GM23338 (cell line): ENCODE measurements around the gene MBNL3. TPM values are rescaled to one million over a fixed set of nuclear protein-coding genes. Genes with fewer than 3 reads are reported as not detected.

Experiments used
- ATAC-seq: fragments of 200-7000 bp; cut with Tn5 transposase; 3 replicates; pipeline ENCODE4 v1.9.1; 2020
- DNase-seq: peaks from one replicate; pipeline ENCODE4 v3.0.0-alpha.2; 2015; ENCODE audit warnings: low spot score
- H2AFZ ChIP-seq: fragments of 200-600 bp; sonication (generic); 2 replicates; pipeline ENCODE4 v1.8.0; 2016; ENCODE audit warnings: antibody characterized with exemption, mild to moderate bottlenecking, moderate library complexity
- H3F3A ChIP-seq: fragments of 200-600 bp; sonication (generic); replicated peaks from 2 replicates; pipeline ENCODE4 v1.8.0; 2017; ENCODE audit warnings: antibody characterized with exemption, mixed run types, low read depth
- H3K27ac ChIP-seq: fragments of 200-600 bp; sonication (generic); 2 replicates; pipeline ENCODE4 v1.6.1; 2016; ENCODE audit warnings: low read depth
- H3K27me3 ChIP-seq: fragments of 200-600 bp; sonication (generic); 2 replicates; pipeline ENCODE4 v1.8.0; 2016; ENCODE audit warnings: mild to moderate bottlenecking, mixed run types, moderate library complexity; ENCODE audit not compliant: insufficient read depth
- H3K36me3 ChIP-seq: fragments of 200-600 bp; sonication (generic); 2 replicates; pipeline ENCODE4 v1.8.0; 2016; ENCODE audit warnings: mild to moderate bottlenecking; ENCODE audit not compliant: insufficient read depth
- H3K4me1 ChIP-seq: fragments of 200-600 bp; sonication (generic); 2 replicates; pipeline ENCODE4 v1.8.0; 2016; ENCODE audit warnings: mild to moderate bottlenecking, moderate library complexity; ENCODE audit not compliant: insufficient read depth
- H3K4me2 ChIP-seq: fragments of 200-600 bp; sonication (generic); 2 replicates; pipeline ENCODE4 v1.7.1; 2017; ENCODE audit warnings: mixed run types
- H3K4me3 ChIP-seq: fragments of 200-600 bp; sonication (generic); 2 replicates; pipeline ENCODE4 v1.6.1; 2016; ENCODE audit warnings: mixed run types
- H3K79me2 ChIP-seq: fragments of 200-600 bp; sonication (generic); replicated peaks from 2 replicates; pipeline ENCODE4 v1.8.0; 2017; ENCODE audit warnings: mild to moderate bottlenecking; ENCODE audit not compliant: insufficient read depth
- H3K9me2 ChIP-seq: fragments of 200-600 bp; sonication (generic); 2 replicates; pipeline ENCODE4 v1.8.0; 2017; ENCODE audit not compliant: insufficient read depth
- H4K20me1 ChIP-seq: fragments of 200-600 bp; sonication (generic); replicated peaks from 2 replicates; pipeline ENCODE4 v1.8.0; 2017; ENCODE audit warnings: mild to moderate bottlenecking; ENCODE audit not compliant: insufficient read depth
- H3K27ac Mint-ChIP-seq: 2 replicates; pipeline ENCODE4 v1.8.0; 2020; ENCODE audit warnings: inconsistent platforms, mild to moderate bottlenecking, moderate library complexity, mixed read lengths
- H3K27me3 Mint-ChIP-seq: 3 replicates; pipeline ENCODE4 v1.8.0; 2022; ENCODE audit warnings: low read depth, mild to moderate bottlenecking, moderate library complexity, mixed read lengths, inconsistent platforms; ENCODE audit not compliant: insufficient read depth, poor library complexity
- H3K36me3 Mint-ChIP-seq: 3 replicates; pipeline ENCODE4 v1.8.0; 2021; ENCODE audit warnings: low read depth, mild to moderate bottlenecking, inconsistent platforms, moderate library complexity, mixed read lengths
- H3K4me1 Mint-ChIP-seq: 3 replicates; pipeline ENCODE4 v1.8.0; 2020; ENCODE audit warnings: mild to moderate bottlenecking, inconsistent platforms, mixed read lengths
- H3K4me3 Mint-ChIP-seq: 3 replicates; pipeline ENCODE4 v1.8.0; 2021; ENCODE audit warnings: moderate library complexity, mild to moderate bottlenecking, inconsistent platforms, mixed read lengths
- H3K9me3 Mint-ChIP-seq: 3 replicates; pipeline ENCODE4 v1.8.0; 2020; ENCODE audit warnings: moderate library complexity, mild to moderate bottlenecking, inconsistent platforms, mixed read lengths
- CREB1 ChIP-seq: fragments of 250-450 bp; sonication (Bioruptor Pico); IDR thresholded peaks from 2 replicates; pipeline ENCODE4 v1.5.0; 2020; ENCODE audit warnings: low read depth, mild to moderate bottlenecking, moderate library complexity
- EZH2 ChIP-seq: fragments of 200-600 bp; sonication (generic); IDR thresholded peaks from one replicate; pipeline ENCODE4 v1.8.0; 2017; ENCODE audit warnings: antibody characterized with exemption, mild to moderate bottlenecking, low read depth; ENCODE audit not compliant: unreplicated experiment
- NANOG ChIP-seq: IDR thresholded peaks from 2 replicates; pipeline ENCODE4 v1.6.1; 2016; ENCODE audit warnings: antibody characterized with exemption, borderline replicate concordance
- POLR2AphosphoS5 ChIP-seq: IDR thresholded peaks from 2 replicates; pipeline ENCODE4 v1.6.1; 2016; ENCODE audit warnings: antibody characterized with exemption, low read depth
- STAT1 ChIP-seq: IDR thresholded peaks from one replicate; pipeline ENCODE4 v1.6.1; 2016; ENCODE audit warnings: antibody characterized with exemption; ENCODE audit not compliant: unreplicated experiment
- ZNF331 ChIP-seq: fragments of 250-450 bp; sonication (Bioruptor Pico); IDR thresholded peaks from 2 replicates; pipeline ENCODE4 v1.5.0; 2020; ENCODE audit warnings: low read depth, mild to moderate bottlenecking, moderate library complexity
- polyA plus RNA-seq: library from polyadenylated mRNA; unstranded; fragments of >200 nt; fragmentation: Nextera tagmentation; extraction: Ambion mirVana; gene quantifications from 2 replicates; pipeline ENCODE4 v1.2.1, GENCODE V29; 2016
- total RNA-seq: library from RNA; depleted of rRNA; stranded (reverse); fragments of >200 nt; shearing (Covaris generic); gene quantifications from 2 replicates; pipeline ENCODE4 v1.2.3, GENCODE V29; 2014
- TF ChIP-seq, protein P1 (sequence below): IDR thresholded peaks from one replicate; pipeline ENCODE4 v1.6.1; 2018; ENCODE audit warnings: antibody characterized with exemption; ENCODE audit not compliant: unreplicated experiment
- TF ChIP-seq, protein P2 (sequence below): fragments of 250-450 bp; sonication (Bioruptor Pico); IDR thresholded peaks from 2 replicates; pipeline ENCODE4 v1.5.0; 2020; ENCODE audit warnings: mild to moderate bottlenecking, moderate library complexity
- TF ChIP-seq, protein P3 (sequence below): IDR thresholded peaks from 2 replicates; pipeline ENCODE4 v1.6.1; 2016; ENCODE audit warnings: antibody characterized with exemption
- TF ChIP-seq, protein P4 (sequence below), 2 experiments: fragments of 200-600 bp in 1 of 2; sonication (generic) in 1 of 2; conservative IDR thresholded peaks; 2 replicates each; pipeline versions ENCODE4 v1.5.1 to v1.6.1; 2016 to 2017; ENCODE audit warnings: antibody characterized with exemption in 2 of 2, low read depth in 2 of 2, mild to moderate bottlenecking in 2 of 2, moderate library complexity in 1 of 2

Gene MBNL3
- total and polyA plus RNA-seq, 2 experiments from 2014 or later: 2.3 to 2.4 TPM

DNA sequence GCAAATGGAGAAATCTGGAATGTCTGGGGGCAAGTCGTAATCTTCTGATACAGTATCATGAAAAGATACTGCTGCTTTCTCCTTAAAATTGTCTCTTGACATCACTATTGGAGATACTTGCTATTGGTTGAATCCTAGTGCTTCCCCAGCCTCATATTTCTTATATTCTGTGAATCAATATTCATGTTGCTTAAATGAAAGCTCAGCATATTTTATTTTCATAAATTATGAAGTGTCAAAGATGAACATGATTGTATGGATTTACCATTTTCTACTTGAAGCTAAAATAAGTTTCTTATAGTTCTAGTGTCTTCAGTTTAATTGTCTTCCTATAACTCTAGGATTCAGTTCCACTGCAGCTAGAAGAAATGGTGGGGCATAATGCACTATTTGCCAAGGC is 29.6 kb upstream of the MBNL3 start:
- H3K36me3 Mint-ChIP-seq: no peaks in the 10 kb centered on the region
- no peak for TF ChIP-seq NANOG

DNA sequence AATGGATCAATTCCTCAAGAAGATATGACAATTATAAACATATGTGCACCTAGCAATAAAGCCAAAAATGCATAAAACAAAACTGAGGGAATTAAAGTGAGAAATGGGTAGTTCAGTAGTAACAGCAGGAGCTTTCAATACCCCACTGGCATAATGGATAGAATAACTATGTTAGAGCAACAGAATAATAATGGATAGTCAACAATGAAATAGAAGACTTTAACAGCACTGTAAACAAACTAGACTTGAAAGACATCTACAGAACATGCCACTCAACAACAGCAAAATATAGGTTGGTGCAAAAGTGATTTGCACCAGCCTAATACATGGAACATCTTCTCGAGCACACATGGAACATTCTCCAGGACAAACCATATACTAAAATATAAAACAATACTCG is 20.0 kb upstream of the MBNL3 start:
- H2AFZ ChIP-seq: no peak overlapping the region
- H3F3A ChIP-seq: no peaks in the 10 kb centered on the region
- no peaks in the 10 kb centered on the region for H3K36me3 ChIP-seq
- no peak overlapping the region for H3K4me3 ChIP-seq
- no peak for DNase-seq
- H3K4me2 ChIP-seq: no peak overlapping the region
- no peaks in the 10 kb centered on the region for H3K27me3 ChIP-seq
- Mint-ChIP-seq H3K36me3 (no peaks in the 10 kb centered on the region), H3K9me3 (no peaks in the 10 kb centered on the region), H3K27me3 (no peaks in the 10 kb centered on the region), H3K4me3 (no peak overlapping the region), H3K27ac (no peak overlapping the region), H3K4me1 (peaks cover 22% of the 10 kb centered on the region)
- no peak for ATAC-seq
- H3K4me1 ChIP-seq: peaks cover 21% of the 10 kb centered on the region; the same call in 1 of the 2 replicates
- no peaks in the 10 kb centered on the region for H3K9me2 ChIP-seq
- no peak overlapping the region for H3K27ac ChIP-seq
- H4K20me1 ChIP-seq: no peaks in the 10 kb centered on the region
- H3K79me2 ChIP-seq: no peaks in the 10 kb centered on the region
- no peak for TF ChIP-seq ZNF331 (CRISPR knock-in tag)
- no peak for TF ChIP-seq EZH2
- no peak for TF ChIP-seq NANOG
- TF ChIP-seq, protein P1, sequence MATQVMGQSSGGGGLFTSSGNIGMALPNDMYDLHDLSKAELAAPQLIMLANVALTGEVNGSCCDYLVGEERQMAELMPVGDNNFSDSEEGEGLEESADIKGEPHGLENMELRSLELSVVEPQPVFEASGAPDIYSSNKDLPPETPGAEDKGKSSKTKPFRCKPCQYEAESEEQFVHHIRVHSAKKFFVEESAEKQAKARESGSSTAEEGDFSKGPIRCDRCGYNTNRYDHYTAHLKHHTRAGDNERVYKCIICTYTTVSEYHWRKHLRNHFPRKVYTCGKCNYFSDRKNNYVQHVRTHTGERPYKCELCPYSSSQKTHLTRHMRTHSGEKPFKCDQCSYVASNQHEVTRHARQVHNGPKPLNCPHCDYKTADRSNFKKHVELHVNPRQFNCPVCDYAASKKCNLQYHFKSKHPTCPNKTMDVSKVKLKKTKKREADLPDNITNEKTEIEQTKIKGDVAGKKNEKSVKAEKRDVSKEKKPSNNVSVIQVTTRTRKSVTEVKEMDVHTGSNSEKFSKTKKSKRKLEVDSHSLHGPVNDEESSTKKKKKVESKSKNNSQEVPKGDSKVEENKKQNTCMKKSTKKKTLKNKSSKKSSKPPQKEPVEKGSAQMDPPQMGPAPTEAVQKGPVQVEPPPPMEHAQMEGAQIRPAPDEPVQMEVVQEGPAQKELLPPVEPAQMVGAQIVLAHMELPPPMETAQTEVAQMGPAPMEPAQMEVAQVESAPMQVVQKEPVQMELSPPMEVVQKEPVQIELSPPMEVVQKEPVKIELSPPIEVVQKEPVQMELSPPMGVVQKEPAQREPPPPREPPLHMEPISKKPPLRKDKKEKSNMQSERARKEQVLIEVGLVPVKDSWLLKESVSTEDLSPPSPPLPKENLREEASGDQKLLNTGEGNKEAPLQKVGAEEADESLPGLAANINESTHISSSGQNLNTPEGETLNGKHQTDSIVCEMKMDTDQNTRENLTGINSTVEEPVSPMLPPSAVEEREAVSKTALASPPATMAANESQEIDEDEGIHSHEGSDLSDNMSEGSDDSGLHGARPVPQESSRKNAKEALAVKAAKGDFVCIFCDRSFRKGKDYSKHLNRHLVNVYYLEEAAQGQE: no peak
- TF ChIP-seq, protein P2, sequence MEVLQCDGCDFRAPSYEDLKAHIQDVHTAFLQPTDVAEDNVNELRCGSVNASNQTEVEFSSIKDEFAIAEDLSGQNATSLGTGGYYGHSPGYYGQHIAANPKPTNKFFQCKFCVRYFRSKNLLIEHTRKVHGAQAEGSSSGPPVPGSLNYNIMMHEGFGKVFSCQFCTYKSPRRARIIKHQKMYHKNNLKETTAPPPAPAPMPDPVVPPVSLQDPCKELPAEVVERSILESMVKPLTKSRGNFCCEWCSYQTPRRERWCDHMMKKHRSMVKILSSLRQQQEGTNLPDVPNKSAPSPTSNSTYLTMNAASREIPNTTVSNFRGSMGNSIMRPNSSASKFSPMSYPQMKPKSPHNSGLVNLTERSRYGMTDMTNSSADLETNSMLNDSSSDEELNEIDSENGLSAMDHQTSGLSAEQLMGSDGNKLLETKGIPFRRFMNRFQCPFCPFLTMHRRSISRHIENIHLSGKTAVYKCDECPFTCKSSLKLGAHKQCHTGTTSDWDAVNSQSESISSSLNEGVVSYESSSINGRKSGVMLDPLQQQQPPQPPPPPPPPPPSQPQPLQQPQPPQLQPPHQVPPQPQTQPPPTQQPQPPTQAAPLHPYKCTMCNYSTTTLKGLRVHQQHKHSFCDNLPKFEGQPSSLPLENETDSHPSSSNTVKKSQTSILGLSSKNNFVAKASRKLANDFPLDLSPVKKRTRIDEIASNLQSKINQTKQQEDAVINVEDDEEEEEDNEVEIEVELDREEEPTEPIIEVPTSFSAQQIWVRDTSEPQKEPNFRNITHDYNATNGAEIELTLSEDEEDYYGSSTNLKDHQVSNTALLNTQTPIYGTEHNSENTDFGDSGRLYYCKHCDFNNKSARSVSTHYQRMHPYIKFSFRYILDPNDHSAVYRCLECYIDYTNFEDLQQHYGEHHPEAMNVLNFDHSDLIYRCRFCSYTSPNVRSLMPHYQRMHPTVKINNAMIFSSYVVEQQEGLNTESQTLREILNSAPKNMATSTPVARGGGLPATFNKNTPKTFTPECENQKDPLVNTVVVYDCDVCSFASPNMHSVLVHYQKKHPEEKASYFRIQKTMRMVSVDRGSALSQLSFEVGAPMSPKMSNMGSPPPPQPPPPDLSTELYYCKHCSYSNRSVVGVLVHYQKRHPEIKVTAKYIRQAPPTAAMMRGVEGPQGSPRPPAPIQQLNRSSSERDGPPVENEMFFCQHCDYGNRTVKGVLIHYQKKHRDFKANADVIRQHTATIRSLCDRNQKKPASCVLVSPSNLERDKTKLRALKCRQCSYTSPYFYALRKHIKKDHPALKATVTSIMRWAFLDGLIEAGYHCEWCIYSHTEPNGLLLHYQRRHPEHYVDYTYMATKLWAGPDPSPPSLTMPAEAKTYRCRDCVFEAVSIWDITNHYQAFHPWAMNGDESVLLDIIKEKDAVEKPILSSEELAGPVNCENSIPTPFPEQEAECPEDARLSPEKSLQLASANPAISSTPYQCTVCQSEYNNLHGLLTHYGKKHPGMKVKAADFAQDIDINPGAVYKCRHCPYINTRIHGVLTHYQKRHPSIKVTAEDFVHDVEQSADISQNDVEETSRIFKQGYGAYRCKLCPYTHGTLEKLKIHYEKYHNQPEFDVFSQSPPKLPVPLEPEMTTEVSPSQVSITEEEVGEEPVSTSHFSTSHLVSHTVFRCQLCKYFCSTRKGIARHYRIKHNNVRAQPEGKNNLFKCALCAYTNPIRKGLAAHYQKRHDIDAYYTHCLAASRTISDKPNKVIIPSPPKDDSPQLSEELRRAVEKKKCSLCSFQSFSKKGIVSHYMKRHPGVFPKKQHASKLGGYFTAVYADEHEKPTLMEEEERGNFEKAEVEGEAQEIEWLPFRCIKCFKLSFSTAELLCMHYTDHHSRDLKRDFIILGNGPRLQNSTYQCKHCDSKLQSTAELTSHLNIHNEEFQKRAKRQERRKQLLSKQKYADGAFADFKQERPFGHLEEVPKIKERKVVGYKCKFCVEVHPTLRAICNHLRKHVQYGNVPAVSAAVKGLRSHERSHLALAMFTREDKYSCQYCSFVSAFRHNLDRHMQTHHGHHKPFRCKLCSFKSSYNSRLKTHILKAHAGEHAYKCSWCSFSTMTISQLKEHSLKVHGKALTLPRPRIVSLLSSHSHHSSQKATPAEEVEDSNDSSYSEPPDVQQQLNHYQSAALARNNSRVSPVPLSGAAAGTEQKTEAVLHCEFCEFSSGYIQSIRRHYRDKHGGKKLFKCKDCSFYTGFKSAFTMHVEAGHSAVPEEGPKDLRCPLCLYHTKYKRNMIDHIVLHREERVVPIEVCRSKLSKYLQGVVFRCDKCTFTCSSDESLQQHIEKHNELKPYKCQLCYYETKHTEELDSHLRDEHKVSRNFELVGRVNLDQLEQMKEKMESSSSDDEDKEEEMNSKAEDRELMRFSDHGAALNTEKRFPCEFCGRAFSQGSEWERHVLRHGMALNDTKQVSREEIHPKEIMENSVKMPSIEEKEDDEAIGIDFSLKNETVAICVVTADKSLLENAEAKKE (CRISPR knock-in tag): no peak
- no peak for TF ChIP-seq CREB1 (CRISPR knock-in tag)
- TF ChIP-seq, protein P3, sequence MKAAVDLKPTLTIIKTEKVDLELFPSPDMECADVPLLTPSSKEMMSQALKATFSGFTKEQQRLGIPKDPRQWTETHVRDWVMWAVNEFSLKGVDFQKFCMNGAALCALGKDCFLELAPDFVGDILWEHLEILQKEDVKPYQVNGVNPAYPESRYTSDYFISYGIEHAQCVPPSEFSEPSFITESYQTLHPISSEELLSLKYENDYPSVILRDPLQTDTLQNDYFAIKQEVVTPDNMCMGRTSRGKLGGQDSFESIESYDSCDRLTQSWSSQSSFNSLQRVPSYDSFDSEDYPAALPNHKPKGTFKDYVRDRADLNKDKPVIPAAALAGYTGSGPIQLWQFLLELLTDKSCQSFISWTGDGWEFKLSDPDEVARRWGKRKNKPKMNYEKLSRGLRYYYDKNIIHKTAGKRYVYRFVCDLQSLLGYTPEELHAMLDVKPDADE: no peak
- no peak for TF ChIP-seq STAT1
- TF ChIP-seq, protein P4, sequence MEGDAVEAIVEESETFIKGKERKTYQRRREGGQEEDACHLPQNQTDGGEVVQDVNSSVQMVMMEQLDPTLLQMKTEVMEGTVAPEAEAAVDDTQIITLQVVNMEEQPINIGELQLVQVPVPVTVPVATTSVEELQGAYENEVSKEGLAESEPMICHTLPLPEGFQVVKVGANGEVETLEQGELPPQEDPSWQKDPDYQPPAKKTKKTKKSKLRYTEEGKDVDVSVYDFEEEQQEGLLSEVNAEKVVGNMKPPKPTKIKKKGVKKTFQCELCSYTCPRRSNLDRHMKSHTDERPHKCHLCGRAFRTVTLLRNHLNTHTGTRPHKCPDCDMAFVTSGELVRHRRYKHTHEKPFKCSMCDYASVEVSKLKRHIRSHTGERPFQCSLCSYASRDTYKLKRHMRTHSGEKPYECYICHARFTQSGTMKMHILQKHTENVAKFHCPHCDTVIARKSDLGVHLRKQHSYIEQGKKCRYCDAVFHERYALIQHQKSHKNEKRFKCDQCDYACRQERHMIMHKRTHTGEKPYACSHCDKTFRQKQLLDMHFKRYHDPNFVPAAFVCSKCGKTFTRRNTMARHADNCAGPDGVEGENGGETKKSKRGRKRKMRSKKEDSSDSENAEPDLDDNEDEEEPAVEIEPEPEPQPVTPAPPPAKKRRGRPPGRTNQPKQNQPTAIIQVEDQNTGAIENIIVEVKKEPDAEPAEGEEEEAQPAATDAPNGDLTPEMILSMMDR (conservative IDR thresholded peaks at IDR 0.05; ENCODE audit: low read depth in 2 of 2): no peak
- TF ChIP-seq POLR2AphosphoS5: no peak

More for the DNA sequence above, 29.6 kb upstream of the MBNL3 start:
- DNase-seq: no peak
- H3K4me1 ChIP-seq: no peaks in the 10 kb centered on the region
- no peaks in the 10 kb centered on the region for H3F3A ChIP-seq
- no peak for ATAC-seq
- no peaks in the 10 kb centered on the region for H3K79me2 ChIP-seq
- H3K27ac Mint-ChIP-seq: no peak overlapping the region
- H3K4me1 Mint-ChIP-seq: no peaks in the 10 kb centered on the region
- H3K9me3 Mint-ChIP-seq: no peaks in the 10 kb centered on the region
- no peaks in the 10 kb centered on the region for H3K36me3 ChIP-seq
- H4K20me1 ChIP-seq: no peaks in the 10 kb centered on the region
- H2AFZ ChIP-seq: no peak overlapping the region
- H3K4me3 Mint-ChIP-seq: no peak overlapping the region
- H3K27me3 ChIP-seq: no peaks in the 10 kb centered on the region
- H3K27me3 Mint-ChIP-seq: no peaks in the 10 kb centered on the region
- H3K4me3 ChIP-seq: no peak overlapping the region
- no peak overlapping the region for H3K4me2 ChIP-seq
- no peaks in the 10 kb centered on the region for H3K9me2 ChIP-seq
- no peak overlapping the region for H3K27ac ChIP-seq
